ENCODE data around the gene TEKT1.

The TEKT1 gene

DNA sequence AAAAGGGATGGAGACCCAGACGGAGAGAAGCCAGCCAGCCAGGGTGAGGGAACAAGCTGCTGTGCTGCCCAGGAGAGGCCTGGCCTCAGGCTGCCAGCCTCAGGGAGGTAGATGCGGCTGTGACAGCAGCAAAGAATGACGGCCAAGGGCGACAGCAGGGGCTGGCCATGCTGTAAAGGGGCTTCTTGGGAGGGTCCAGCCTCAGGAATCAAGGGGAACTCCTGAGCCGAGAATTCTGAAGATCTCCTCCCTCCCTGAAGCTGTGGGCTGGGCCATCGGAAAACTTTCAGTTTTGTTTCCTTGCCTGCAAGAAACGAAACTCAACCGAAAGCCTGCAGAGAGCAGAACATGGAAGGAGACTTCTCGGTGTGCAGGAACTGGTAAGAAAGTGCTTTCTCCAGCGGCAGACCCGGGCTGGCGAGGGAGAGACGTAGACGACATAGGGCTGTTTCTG, 75.8 kb downstream of the TEKT1 start, which contains the start of gene XAF1:
XAF1 (plus strand) TSS at position 316 of the 454 bp plus-strand sequence; CDS start at position 349, 33 bp downstream.
- DNase-seq = peak; percentile 48

DNA sequence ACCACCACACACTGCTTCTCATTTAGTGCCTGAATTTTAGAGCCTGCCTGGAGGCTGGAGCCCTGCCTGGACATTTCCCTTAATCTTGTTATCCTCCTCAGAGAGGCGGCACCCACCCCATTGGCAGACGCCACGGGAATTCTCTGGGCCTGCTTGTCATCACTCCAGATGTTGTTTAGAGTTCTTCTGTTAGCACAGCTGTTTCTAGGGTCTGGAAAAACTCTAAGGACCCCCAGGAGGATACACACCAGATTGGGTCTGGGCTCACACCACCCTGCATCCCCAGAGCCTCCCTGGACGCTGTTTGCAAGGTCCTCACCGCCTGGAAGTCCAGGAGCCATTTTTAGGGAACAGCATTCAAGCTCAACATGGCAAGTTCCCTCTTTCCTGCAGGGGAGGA, 76.2 kb downstream of the TEKT1 start:
- no peak for DNase-seq

DNA sequence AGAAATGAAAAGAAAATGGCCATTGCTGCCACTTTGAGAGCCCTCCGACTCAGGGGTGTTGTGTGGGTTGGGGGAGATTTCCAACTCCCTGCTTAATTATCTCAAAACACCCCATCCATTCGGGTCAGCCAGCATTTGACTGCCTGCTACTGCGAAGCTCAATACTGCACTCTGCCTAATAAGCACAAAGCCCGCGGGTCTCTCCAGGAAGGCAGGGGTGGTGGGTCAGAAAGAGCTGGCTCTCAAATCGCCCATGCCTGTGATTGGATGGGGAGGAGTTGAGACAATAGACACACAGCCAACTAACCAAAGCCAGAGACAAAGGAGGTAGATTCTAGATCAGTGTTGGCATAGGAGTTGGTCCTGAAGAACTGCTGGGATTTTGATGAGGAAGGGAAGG, 78.0 kb downstream of the TEKT1 start:
- no peak for DNase-seq

DNA sequence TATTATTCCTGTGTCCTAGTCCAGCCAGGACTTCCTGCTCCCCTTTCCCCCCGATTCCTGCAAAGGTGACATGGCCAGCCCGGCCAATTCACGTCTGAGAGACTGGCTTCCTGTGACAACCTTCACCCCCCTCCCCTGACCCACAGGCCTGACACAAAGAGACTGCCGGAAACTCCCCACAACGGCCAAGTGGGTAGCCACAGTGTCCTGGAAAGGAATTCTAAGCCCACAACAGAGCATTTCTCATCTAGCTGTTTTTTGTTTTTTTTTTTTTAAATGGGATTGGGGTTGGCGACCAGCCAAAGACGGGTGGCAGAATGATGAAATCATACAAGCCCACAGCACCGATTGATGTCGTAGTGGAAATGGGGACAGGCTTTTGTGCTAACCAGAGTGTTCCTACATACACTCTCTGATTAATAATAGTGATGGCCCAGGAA, 78.5 kb downstream of the TEKT1 start:
- DNase-seq = peak; percentile 49

DNA sequence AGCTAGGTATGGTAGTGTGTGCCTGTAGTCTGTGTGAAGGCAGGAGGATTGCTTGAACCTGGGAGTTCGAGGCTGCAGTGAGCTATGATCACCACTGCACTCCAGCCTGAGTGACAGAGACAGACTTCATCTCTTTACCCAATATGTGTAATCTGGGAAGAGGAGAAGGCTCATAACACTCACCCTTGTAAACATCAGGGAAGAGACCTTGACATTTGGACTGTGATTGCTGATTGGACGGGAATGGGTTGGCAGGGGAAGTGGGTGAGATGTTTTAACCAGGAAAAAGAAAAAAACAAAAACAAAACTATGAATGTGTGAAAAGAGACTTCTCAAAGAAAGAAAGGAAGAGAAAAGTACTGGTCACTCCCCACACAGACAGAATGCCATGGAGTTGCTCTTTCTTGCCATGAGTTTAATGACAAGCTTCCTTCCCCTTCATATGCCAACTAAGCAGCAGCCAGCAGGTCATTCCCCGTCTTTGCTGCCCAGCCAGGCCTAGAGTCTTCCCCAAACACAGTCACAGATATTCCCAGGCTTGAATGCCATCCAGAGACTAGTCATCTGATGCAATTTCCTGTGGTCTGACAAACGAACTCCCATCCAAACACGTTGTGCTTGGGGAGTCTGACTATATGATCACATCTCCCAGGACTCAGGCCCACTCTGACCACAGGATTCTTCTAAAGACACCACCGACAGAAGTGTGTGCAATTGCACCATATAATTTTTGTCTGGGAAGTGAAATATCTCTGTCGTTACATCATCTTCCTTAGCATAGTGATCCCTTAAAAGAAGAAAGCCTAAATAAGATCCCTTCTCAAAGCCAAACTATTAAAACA, 79.2 kb downstream of the TEKT1 start:
- DNase-seq = no peak

DNA sequence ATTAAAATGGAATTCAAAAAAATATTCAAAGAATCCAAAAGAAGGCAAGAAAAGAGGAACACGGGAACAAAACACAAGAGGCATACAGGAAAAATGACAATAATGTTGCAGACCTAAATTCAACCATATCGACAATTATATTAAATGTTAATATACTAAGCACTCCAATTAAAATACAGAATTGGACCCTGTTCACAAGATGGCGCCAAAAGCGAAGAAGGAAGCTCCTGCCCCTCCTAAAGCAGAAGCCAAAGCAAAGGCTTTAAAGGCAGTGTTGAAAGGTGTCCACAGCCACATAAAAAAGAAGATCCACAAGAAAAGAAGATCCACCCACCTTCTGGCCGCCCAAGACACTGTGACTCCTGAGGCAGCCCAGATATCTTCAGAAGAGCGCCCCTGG, 82.0 kb downstream of the TEKT1 start:
- no peak for DNase-seq

DNA sequence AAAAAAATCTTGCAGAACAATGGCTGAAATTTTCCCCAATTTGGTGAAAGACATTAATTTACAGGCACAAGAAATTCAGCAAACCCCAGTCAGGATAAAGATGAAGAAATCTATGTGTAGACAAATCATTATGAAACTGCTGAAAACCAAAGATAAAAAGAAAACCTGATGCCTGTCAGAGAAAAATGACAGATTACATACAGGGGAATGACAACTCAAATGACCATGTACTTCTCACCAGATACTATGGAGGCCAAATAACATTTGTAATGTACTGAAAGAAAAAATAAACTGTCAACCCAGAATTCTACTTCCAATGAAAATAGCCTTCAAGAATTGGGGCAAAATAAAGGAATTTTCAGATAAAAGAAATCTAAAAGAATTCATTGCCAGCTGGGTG, 82.9 kb downstream of the TEKT1 start:
- no peak for DNase-seq
